Glomerular endothelial cell (primary cell): ENCODE results near the gene ARID5B. TPM values are rescaled to one million over a fixed set of nuclear protein-coding genes. Genes with fewer than 3 reads are reported as not detected.
A peak's percentile ranks its signal among the peaks of the same experiment; 100 is the strongest.
"Not testable (repeated sequence)": the region's sequence is repeated elsewhere in the genome, so short reads cannot be mapped to it uniquely, and the experiment has no call there.

Experiments used
- DNase-seq: peaks from one replicate; pipeline ENCODE4 v3.0.0-alpha.2; 2011; ENCODE audit warnings: low read depth, low spot score; ENCODE audit errors: extremely low read depth
- total RNA-seq: library from RNA; depleted of rRNA; stranded (reverse); fragments of >200 nt; gene quantifications from 2 replicates; pipeline ENCODE4 v1.2.3, GENCODE V29; 2015

ARID5B gene
- total RNA-seq, 1 donor from 2014 or later: 9.9 TPM

DNA sequence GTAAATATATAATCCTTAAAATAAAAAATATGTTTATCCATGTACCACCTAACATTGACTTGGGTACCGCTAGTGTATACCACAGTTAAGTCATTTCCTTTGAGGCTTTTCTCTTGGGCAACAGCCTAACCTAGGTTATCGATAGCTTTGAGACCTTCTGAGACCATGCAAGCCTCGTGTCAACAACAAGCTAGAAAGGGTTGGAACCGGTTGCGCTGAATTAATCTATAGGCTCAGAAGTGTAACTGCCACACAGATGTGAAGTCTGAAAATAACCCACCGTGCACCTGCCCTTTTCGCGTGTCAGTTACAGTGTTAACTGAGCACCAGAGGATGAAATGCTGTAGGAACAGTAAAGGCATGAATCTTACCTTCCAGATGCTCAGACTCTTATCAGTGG, 59.8 kb downstream of the ARID5B start:
- DNase-seq: no peak

DNA sequence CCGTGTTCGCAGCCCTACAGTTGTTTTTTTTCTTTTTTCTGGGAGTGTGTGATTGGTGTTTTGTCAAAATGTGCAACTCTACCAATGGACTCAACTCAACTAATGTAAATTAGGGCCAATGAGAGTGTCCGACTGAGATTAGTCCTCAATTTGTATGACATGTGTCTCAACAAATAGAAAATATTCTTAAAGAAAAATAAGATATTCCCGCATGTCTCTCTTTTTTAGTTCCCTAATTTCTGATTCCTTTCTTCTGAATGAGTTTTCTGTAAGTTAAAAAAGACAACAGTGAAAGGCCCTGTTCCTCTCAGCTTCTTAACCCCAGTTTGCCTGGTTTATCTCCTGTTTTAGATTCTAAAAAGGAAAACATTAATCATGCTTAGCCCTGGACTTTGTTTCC, 61.5 kb downstream of the ARID5B start:
- DNase-seq: no peak

DNA sequence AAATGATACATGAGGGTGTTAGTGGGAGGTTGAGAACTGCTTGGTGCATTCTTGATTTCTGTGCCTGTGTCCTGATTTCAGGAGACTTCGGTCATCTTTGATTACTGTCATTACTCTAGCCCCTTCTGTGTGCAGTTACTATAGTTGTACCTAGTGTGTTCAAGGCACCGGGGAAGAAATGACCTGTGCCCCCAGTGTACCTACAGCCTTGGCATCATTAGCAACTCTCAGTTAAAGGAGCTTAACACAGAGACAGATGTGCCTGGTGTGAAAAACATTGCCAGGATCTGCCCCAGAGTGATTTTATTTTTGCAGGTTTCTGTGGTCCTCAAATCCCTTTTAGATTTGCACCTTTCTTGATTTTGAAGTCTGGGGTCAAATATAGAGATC, 62.2 kb downstream of the ARID5B start:
- DNase-seq: no peak

DNA sequence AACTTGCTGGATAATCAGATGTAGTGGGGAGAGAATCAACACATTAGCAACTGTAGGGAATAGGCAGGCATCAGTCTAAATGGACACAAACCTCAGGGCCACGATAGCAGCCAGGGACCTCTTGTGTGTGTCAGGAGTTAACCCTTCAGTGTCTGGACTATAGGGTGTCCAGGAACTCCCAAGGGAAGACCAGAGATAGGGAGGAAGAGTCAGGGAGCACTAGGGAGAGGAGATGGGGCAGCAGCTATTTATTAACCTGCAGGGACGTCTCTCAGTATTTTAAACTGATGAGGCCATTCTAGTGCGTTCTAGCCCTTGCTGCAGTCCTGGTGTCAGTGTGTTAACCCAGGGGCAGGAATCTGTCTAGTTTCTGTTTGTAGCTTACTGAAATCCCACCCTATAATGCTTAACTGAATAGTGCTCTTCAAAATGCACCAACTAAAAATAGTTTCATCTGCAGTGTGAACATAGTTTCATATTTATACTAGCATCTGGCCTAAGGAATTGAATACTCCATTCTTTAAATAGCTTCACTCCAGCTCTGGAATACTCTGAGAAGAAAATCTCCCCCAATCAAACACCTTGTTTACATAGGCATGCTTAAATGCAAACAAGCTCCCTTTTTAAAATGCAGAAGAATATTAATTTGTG, 62.7 kb downstream of the ARID5B start:
- no peak for DNase-seq

DNA sequence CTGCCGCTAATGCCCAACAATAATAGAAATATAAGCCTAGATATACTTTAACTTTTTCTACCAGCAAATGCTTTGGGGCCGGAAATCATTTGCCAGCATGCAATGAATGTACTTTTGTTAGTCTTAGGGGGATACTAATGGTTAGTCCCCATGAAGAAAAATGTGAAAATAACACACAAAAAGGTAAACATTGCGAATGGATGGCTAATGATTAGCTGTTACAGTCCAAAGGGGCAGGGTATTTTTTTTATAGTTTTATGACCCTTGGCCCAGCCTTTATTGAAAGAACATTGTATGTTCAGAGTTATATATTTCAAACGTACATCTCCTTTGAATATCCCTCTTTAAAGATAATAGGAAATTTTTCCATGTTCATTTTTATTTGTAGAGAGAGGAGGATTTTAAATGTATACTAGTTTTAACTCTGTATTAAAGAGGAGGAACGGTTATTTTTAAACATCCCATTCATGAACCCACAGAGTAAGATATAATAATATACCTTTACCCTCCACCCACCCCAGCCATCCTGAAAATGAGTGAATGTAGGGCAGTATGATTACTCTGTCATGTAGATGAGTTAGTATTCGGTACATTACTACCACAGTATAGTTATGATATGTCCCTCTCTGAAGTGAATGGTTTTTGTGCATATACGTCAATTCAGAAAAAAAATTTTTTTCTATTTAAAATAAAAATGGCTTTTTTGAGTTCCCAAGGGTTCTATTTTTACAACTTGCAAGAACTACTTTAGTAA, 63.6 kb downstream of the ARID5B start:
- no peak for DNase-seq

DNA sequence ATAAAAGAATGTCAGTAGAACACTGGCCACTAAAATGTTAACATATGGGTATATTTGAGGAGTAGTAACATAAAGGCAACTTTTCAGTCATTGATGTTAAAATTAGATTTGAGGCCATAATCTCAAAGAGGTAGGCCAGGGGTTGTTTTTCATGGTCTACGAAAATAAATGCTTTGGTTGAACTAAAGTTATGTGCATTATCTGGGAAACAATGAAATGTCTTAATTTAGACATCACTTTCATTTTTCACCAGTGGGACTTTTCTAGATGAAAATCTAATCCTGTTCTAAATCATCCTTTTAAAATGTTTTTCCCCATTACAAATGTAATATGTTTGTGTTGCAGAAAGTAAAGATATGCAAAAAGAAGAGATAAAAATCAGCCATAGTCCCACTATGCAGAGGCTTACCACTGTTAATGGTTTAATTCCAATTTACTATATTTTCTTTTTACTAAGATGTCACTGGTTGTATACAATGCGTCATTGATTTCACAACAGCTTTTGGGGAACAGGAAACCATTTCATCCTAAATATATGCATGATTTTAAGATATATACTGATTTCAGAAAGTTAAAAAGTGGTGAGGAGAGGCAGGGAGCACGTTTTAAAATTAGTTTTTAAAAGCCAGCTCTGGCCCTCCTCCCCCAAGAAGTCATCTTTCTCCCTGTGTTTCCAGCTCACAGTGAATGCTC, 64.3 kb downstream of the ARID5B start:
- no peak for DNase-seq

DNA sequence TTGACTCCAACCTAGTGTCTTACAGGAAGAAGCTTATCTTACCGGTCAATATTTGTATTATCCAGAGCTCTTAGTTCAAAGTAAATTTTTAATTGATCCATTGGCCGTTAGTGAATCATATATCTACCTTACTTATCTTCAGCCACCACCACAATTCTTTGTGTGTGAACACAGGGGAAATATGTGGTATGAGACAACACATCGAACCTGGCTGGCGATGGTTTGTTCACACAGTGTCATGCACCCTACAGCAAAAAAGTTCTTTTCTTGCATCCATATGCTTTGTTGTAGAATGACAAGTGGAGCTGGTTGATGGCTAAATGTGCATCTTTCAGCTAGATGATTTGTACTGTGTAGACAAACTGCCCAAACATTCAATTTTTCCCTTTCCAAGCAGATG, 65.8 kb downstream of the ARID5B start:
- no peak for DNase-seq

DNA sequence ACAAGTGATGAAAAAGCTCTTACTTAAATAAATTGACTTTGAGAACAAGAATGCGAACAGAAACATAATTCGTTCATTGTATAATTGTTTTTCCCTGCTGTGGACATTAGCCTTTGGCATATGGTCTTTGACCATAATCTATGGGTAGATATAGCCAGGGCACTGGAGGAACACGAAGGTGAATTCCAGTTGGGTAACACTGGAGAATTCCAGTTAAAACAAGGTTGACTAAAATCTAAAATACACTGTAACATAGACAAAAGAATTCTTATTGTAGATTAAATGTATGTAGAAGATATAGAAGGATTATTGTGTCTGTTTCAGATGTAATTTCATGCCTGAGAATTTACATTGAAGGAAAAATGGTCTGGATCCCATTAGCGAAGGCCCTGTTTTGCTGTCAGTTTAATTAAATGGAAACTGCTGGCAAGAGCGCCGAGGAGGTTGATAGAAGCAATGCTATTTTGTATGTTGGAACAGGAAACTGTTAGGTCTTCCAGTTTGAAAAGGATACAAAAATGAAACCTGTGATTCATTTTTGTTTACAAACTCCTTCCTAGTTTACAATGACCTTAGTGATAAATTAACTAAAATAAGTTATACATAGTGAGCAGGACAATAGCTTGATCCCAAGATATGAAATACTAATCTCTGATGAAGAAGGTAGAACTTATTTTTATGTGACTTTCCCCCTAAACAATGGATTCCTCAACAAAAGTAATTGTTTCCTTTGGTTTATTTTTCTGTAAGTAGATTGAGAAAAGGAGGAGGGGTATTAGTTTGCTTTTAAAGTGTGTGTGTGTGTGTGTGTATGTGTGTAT, 68.9 kb downstream of the ARID5B start:
- DNase-seq: no peak

DNA sequence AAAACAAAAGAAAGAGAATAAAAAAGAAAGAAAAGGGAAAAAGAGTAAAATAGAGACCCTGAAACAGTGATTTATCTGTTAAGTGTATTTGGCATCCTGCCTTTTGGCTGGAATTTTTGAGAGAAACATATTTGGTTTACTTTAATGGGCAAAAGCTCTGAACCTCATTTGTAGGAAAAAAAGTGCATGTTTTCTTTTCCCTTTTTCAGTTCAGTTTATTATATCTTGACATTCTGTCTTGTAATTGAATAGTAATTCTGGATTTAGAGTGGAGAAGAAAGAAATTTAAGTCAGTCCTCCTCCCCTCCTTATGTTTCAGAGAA, 69.5 kb downstream of the ARID5B start:
- no peak for DNase-seq

DNA sequence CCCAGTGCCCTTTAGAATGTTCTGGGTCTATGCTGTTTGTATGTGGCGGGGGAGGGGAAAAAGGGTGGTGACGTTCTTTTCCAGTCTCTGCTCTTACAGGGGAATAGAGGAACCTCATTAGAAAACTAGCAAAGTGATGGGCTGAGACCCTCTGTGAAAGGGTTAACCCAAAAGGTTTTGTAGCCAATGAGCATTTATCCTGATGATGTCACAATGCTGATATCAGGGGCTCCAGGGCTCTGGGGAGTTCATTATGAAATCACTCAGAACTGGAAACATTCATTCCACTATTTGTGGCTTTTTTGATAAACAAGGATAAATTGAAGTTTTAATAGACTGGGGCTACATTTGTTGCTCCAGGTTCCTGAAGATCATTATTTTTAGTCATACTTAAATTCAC, 71.7 kb downstream of the ARID5B start:
- no peak for DNase-seq

DNA sequence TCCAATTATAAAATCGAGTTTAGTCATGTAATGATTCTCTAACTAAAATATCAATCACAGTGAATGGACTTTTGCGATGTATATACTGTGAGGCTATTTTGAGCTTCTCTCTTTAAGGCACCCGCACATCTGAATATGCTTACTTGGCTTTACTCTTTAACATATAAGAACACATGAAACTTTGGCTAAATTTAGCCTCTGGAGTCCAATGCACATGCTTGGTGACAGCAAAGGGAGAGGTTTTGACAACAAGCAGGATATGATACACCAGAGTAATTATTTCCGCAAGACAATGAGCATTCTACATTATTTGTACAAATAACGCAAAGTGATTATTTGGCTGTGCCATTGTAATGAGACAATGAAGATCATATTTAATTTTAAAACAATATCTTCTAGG, 72.4 kb downstream of the ARID5B start:
- DNase-seq: peak; percentile 12

DNA sequence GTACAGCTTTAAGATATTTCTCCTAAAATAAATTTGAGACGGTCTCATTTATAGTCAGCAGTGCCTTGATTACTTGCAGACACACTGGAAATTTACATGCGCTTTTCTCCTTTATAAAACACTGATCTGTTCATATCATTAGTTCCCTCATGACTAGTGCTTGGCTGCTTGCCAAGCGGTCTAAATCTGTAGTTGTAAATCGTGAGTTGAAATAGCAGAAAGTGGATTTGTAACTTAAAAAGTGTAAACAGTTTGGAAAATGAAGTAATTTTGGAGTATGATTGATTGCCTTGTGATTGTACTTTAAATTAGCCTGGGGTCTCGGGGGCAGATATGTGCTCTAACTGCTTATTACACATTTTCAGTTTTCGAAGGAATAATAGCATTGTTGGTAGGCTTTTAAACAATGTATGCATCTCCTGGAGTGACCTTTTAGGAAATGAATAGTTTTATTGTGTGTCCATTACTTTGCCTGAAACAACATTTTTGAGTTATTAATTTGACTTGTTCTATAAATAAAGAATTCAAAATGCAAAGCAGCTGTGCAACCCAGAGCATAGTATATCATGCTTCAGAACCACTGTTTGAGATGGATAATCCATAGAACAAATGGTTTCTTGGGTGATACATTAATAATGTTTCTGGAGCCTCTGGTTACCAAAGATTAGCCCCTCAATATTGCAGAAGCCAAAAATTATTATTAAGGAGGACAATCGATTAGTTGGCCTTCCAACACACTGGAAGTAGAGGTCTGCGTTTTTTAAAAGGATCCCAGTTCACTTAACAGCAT, 73.3 kb downstream of the ARID5B start:
- peak; percentile 44 for DNase-seq

DNA sequence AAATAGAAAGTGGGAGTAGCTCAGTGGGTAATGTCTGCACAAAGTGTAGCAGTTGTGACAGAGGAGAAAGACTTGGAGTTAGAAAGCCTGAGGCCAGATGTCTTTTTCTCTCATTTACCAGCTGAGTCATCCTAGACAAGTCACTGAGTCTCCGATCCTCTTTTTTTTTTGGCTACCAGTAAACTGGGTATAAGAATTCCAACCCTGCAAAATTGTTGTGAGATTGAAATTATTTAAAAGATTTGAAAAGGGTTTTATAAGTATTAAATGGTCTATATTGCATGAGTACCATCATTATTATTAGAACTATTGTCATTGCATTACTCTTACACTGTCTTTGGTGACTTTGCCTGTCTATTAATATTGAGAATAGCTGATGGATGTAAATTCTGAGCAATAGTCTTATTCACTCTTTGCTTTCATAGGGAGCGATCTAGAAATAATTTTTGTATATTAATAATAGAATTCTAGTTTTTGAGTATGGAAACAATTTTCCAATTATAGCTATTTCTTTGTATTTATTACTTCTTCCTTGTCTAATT, 74.0 kb downstream of the ARID5B start:
- DNase-seq: no peak

DNA sequence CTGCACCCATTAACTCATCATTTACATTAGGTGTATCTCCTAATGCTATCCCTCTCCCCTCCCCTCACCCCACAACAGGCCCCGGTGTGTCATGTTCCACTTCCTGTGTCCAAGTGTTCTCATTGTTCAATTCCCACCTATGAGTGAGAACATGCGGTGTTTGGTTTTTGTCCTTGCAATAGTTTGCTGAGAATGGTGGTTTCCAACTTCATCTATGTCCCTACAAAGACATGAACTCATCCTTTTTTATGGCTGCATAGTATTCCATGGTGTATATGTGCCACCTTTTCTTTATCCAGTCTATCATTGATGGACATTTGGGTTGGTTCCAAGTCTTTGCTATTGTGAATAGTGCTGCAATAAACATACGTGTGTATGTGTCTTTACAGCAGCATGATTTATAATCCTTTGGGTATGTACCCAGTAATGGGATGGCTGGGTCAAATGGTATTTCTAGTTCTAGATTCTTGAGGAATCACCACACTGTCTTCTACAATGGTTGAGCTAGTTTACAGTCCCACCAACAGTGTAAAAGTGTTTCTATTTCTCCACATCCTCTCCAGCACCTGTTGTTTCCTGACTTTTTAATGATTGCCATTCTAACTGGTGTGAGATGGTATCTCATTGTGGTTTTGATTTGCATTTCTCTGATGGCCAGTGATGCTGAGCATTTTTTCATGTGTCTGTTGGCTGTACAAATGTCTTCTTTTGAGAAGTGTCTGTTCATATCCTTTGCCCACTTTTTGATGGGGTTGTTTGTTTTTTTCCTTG, 75.6 kb downstream of the ARID5B start:
- not testable (repeated sequence) for DNase-seq

DNA sequence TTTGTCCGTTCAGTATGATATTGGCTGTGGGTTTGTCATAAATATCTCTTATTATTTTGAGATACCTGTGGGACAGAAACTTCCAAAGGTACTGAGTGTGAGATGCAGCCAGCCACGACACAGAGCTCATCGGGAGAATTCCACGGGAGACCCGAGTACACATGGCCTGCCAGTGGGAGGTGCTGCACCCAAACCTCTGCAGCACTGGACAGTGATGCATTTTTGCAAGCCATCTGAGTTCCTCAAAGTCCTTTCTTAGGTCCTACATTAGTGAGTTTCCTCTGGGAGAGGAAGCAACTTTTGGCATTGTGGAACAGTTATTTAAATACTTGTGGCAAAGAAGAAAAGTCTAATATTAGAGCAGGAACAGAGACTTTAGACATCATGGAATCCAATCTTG, 77.5 kb downstream of the ARID5B start:
- DNase-seq: no peak

DNA sequence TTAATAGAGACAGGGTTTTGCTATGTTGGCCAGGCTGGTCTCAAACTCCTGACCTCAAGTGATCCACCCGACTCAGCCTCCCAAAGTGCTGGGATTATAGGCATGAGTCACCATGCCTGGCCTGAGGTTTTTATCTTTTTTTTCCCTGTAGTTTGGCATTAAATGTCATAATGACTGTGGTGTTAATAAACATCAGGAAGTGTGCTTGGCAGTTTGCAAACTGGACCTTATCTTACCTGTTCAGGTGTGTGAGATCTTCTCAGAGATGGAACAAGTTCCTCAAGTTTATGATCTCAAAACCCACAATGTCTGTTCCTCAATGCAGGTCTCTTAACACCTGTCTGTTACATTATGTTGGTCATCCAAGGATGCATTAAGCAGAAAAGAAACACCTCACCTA, 80.0 kb downstream of the ARID5B start:
- no peak for DNase-seq

DNA sequence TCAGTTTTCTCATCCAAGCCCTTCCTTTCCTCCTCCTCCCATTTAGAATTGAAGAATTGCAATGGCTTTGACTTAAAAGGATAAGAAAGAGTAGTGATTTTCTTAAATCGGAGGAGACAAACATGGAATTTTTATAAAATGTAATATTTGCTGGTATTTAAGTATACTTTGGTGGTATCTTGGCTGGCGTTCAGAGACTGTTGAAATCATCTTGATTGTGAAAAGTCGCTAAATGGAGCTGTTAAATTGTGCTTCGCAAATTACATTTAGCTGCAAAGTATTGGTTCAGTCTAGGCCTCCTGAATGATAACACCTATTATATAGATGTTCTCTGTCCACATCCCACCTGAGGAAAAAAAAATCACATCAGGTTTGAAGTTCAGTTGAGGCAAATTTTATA, 81.8 kb downstream of the ARID5B start:
- DNase-seq: no peak

DNA sequence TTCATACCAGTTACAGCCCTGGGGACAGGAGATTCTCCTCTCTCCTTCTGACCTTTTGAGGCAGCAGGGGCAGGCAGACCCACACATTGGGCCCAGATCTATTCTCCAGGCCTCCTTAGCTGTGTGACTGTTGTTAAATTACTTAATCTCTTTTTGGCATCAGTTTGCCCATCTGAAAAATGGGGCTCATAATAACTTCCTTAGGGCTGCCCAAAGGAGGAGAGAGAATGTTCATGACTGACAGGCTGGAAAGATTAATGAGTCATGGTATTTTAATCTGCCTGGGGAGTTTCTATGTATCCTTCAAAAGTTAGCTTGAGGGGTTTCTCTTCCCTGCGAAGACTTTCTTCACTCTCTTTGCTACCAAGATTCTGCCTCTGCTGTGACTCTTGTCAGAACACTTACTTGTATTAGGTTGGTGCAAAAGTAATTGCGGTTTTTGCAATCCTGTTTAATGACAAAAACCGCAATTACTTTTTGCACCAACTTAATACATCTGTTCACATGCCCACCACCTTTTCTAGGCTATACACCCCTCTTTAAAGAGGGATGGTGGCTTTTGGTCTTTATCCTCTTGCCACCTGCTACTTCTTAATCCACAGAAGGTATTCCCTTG, 83.4 kb downstream of the ARID5B start:
- no peak for DNase-seq

DNA sequence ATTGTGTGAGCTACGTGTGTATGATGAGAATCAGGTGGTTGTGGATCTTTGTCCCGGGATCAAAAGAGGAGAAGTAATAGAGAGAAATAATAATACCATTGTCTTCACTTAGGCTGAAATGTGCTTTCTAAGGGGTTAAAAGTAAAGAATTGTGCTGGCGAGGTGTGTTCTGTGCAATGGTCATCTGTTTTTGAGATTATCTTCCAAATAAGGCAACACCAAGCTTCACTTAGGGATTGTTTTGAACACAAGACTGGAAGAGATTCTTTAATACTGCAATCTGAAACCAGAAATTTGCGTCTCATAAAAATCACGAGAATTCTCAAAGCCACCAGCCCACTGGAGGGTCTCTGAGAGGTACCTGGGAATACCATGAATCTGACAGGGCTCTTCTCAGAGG, 84.2 kb downstream of the ARID5B start:
- DNase-seq: no peak
